K562 (cell line): Measurements from ENCODE around the gene CHMP4B. TPM values are rescaled to one million over a fixed set of nuclear protein-coding genes. Genes with fewer than 3 reads are reported as not detected.

Source experiments
- ATAC-seq: fragments of 200-7000 bp; cut with Tn5 transposase; 3 replicates; pipeline ENCODE4 v1.9.1; 2020; ENCODE audit warnings: moderate library complexity
- BruUV-seq: library from RNA; stranded (reverse); fragments of 400-500 nt; replicated peaks from 2 replicates; lab custom pipeline; 2021; lab: Mats Ljungman, UMichigan
- CTCF ChIA-PET: fragments of 300-600 bp; formaldehyde crosslinking; extraction: SDS; loops from one replicate; lab custom pipeline; 2021; ENCODE audit warnings: low intra/inter-chr PET ratio; lab: Yijun Ruan, JAX
- POLR2A ChIA-PET: fragments of 300-600, 350-650 bp; sonication (Branson Sonifier 250); formaldehyde crosslinking; extraction: SDS; loops from one replicate; lab custom pipeline; 2021; ENCODE audit warnings: antibody characterized with exemption, inconsistent platforms; lab: Yijun Ruan, JAX
- DNase-seq, 4 experiments: peaks; one replicate each; pipeline versions ENCODE4 v3.0.0 to v3.0.0-alpha.2; 2011 to 2018; ENCODE audit warnings: low spot score in 3 of 4, mixed read lengths in 3 of 4; ENCODE audit errors: extremely low read depth in 1 of 4
- FAIRE-seq: peaks from 2 replicates; lab custom pipeline; 2011; peaks lifted over from hg19 to GRCh38; lab: Jason Lieb, UNC
- H2AFZ ChIP-seq: 2 replicates; pipeline ENCODE4 v1.6.0; 2011; ENCODE audit warnings: low read depth, low read length, control low read depth, inconsistent platforms
- H3K27ac ChIP-seq: fragments of 200-600 bp; 3 replicates; pipeline ENCODE4 v1.8.0; 2011; ENCODE audit warnings: low read depth, mild to moderate bottlenecking, control low read depth, inconsistent platforms, low read length, moderate library complexity, mixed read lengths; ENCODE audit errors: extremely low read depth
- H3K27me3 ChIP-seq, 2 experiments: fragments of 300-600 bp in 1 of 2; 2 replicates in 1 of 2; 3 replicates in 1 of 2; pipeline versions ENCODE4 v1.6.0 to v1.8.0; 2011; ENCODE audit warnings: inconsistent platforms in 2 of 2, low read length in 2 of 2, mild to moderate bottlenecking in 1 of 2, mixed read lengths in 1 of 2, moderate library complexity in 1 of 2; ENCODE audit not compliant: control insufficient read depth in 2 of 2, insufficient read depth in 2 of 2
- H3K36me3 ChIP-seq: fragments of 300-600 bp; 3 replicates; pipeline ENCODE4 v1.8.0; 2011; ENCODE audit warnings: mild to moderate bottlenecking, low read length, inconsistent platforms; ENCODE audit not compliant: control insufficient read depth, insufficient read depth
- H3K4me1 ChIP-seq, 2 experiments: fragments of 200-600 bp in 1 of 2; replicated peaks in 1 of 2; 2 replicates in 1 of 2; 3 replicates in 1 of 2; pipeline versions ENCODE4 v1.5.1 to v1.8.0; 2011; ENCODE audit warnings: inconsistent platforms in 2 of 2, low read length in 2 of 2, mild to moderate bottlenecking in 1 of 2, mixed read lengths in 1 of 2, moderate library complexity in 1 of 2; ENCODE audit not compliant: control insufficient read depth in 2 of 2, insufficient read depth in 2 of 2
- H3K4me2 ChIP-seq: 2 replicates; pipeline ENCODE4 v1.6.1; 2011; ENCODE audit warnings: low read length, control low read depth, inconsistent platforms, mixed read lengths; ENCODE audit not compliant: insufficient read depth
- H3K4me3 ChIP-seq: fragments of 200-600 bp; sonication (generic), shearing (Covaris generic); 2 replicates; pipeline ENCODE4 v1.5.1; 2016; ENCODE audit warnings: control low read depth, inconsistent platforms
- H3K79me2 ChIP-seq: fragments of 200-600 bp; 3 replicates; pipeline ENCODE4 v1.8.0; 2011; ENCODE audit warnings: low read length, inconsistent platforms; ENCODE audit not compliant: control insufficient read depth, insufficient read depth
- H3K9ac ChIP-seq, 2 experiments: 2 replicates each; pipeline versions ENCODE4 v1.6.0 to v1.6.1; 2011; ENCODE audit warnings: low read depth in 2 of 2, low read length in 2 of 2, control low read depth in 1 of 2, inconsistent platforms in 1 of 2, mild to moderate bottlenecking in 1 of 2, mixed read lengths in 1 of 2; ENCODE audit not compliant: insufficient read depth in 1 of 2
- H3K9me1 ChIP-seq: one replicate; pipeline ENCODE4 v1.6.0; 2011; ENCODE audit warnings: inconsistent platforms, mild to moderate bottlenecking, low read length, moderate library complexity; ENCODE audit not compliant: control insufficient read depth, insufficient read depth
- H3K9me3 ChIP-seq: replicated peaks from 2 replicates; pipeline ENCODE4 v1.5.1; 2011; ENCODE audit warnings: low read depth, low read length, inconsistent platforms; ENCODE audit not compliant: control insufficient read depth, insufficient read depth
- H4K20me1 ChIP-seq: replicated peaks from 2 replicates; pipeline ENCODE4 v1.6.1; 2011; ENCODE audit warnings: low read length, inconsistent platforms, mixed read lengths; ENCODE audit not compliant: control insufficient read depth, insufficient read depth
- CBX1 ChIP-seq: sonication (generic); IDR thresholded peaks from 2 replicates; pipeline ENCODE4 v1.6.1; 2016; ENCODE audit warnings: antibody characterized with exemption, low read depth, mild to moderate bottlenecking
- CTBP1 ChIP-seq: fragments of 450-650 bp; IDR thresholded peaks from 2 replicates; pipeline ENCODE4 v1.6.1; 2016; ENCODE audit warnings: borderline replicate concordance
- HBP1 ChIP-seq: fragments of 450-650 bp; formaldehyde crosslinking; IDR thresholded peaks from 2 replicates; pipeline ENCODE4 v1.4.0; 2022; ENCODE audit warnings: missing genetic modification characterization
- KHSRP ChIP-seq: fragments of 450-650 bp; IDR thresholded peaks from 2 replicates; pipeline ENCODE4 v1.6.1; 2017
- MCM5 ChIP-seq: fragments of 450-650 bp; IDR thresholded peaks from 2 replicates; pipeline ENCODE4 v1.6.1; 2016; ENCODE audit warnings: low read depth
- NR2C1 ChIP-seq, 2 experiments: fragments of 450-650 bp; IDR thresholded peaks; 2 replicates each; pipeline ENCODE4 v1.6.1; 2017; ENCODE audit warnings: mild to moderate bottlenecking in 2 of 2, antibody characterized with exemption in 1 of 2, inconsistent platforms in 1 of 2, missing compliant biosample characterization in 1 of 2, missing genetic modification characterization in 1 of 2
- PHF8 ChIP-seq: fragments of 200-600 bp; sonication (generic); IDR thresholded peaks from 2 replicates; pipeline ENCODE4 v1.6.1; 2012; ENCODE audit warnings: mixed run types, mild to moderate bottlenecking, inconsistent platforms, low read length, moderate library complexity, borderline replicate concordance
- TGIF2 ChIP-seq: sonication (generic); formaldehyde crosslinking; IDR thresholded peaks from 2 replicates; pipeline ENCODE4 v1.8.1; 2022; ENCODE audit warnings: mild to moderate bottlenecking, missing genetic modification reagents, moderate library complexity
- ZHX1 ChIP-seq: fragments of 150-350 bp; conservative IDR thresholded peaks from 2 replicates; pipeline ENCODE4 v1.6.1; 2014; ENCODE audit warnings: low read length
- ZKSCAN1 ChIP-seq: fragments of 150-350 bp; IDR thresholded peaks from 2 replicates; pipeline ENCODE4 v1.6.1; 2016; ENCODE audit warnings: low read depth, low read length
- ZNF586 ChIP-seq: fragments of 450-650 bp; formaldehyde crosslinking; conservative IDR thresholded peaks from 2 replicates; pipeline ENCODE4 v1.4.0; 2020; ENCODE audit warnings: mild to moderate bottlenecking, moderate library complexity
- WGBS: fragments of 100-300 bp; shearing (Covaris generic); methylation state at CpG from one replicate; pipeline ENCODE4 v1.1.6; 2016; ENCODE audit warnings: low coverage, mixed read lengths; ENCODE audit not compliant: insufficient coverage; ENCODE audit errors: missing lambda C conversion rate; 5-methylcytosine and 5-hydroxymethylcytosine counted together
- in situ Hi-C: fragments of 300-500 bp; cut with MboI; formaldehyde crosslinking; loops from 4 replicates; pipeline ENCODE4 v1.15.0; 2018; ENCODE audit warnings: inconsistent platforms, mixed read lengths
- intact Hi-C: fragments of 100-400 bp; cut with micrococcal nuclease; formaldehyde crosslinking; loops from 2 replicates; pipeline ENCODE4 v1.14.2; 2022
- polyA plus RNA-seq, 8 experiments: library from polyadenylated mRNA; depleted of rRNA in 4 of 8; stranded (reverse) in 5 of 8; unstranded in 3 of 8; fragments of >200 nt; fragmentation: Nextera tagmentation in 2 of 8; fragmentation: Illumina TruSeq in 1 of 8; extraction: Ambion mirVana in 2 of 8; extraction: Trizol in 1 of 8; gene quantifications; 2 replicates each; pipeline versions ENCODE4 v1.2.1 to v1.2.3, GENCODE V29; 2011 to 2014; ENCODE audit warnings: inconsistent platforms in 1 of 8, missing spikeins in 1 of 8
- total RNA-seq, 7 experiments: library from RNA; depleted of rRNA in 6 of 7; stranded (reverse); fragments of >200 nt in 6 of 7; fragmentation: Illumina TruSeq in 2 of 7; extraction: Trizol in 2 of 7; gene quantifications; 2 replicates each; pipeline versions ENCODE4 v1.2.1 to v1.2.3, GENCODE V29; 2011 to 2021; ENCODE audit warnings: low replicate concordance in 1 of 7

CHMP4B gene
- total and polyA plus RNA-seq, 9 of the 15 experiments (the other 6 are each of a cell fraction or from before 2014, with no cell fraction given), result 1.8 to 64.7 (median 31.8) TPM

GRCh38 chr20:33883164-33883563 is 72.0 kb downstream of the CHMP4B start:
- WGBS, result under 1% methylated on average over 6 of the region's 6 CpGs
- Histone ChIP-seq H3K27ac (no peak overlapping the region), H3K9ac (no peak overlapping the region), H3K4me1 (no peaks in the 10 kb centered on the region), H2AFZ (no peak overlapping the region), H3K36me3 (no peaks in the 10 kb centered on the region), H3K9me3 (peaks cover 6% of the 10 kb centered on the region; the same call in 1 of the 2 replicates), H4K20me1 (0 out of 2 replicates have a peak, but pooled peaks cover 2% of the 10 kb centered on the region), H3K4me3 (no peak overlapping the region), H3K4me2 (no peak overlapping the region)
- ATAC-seq, result no peak
- intact Hi-C loops (no loop called here), in situ Hi-C loops (no loop called here)
- no TSS peak for BruUV-seq
- no peak for TF ChIP-seq CTBP1
- no peak for TF ChIP-seq TGIF2 (CRISPR knock-in tag)
- no peak for TF ChIP-seq CBX1
- no peak for TF ChIP-seq MCM5
- no peak for TF ChIP-seq ZKSCAN1
- no peak for TF ChIP-seq PHF8
- TF ChIP-seq, all 486 proteins: peak for 0
- ChIA-PET CTCF (no interaction called here), POLR2A (interaction anchor here (0.6 to 1.3 kb wide), 3 partner anchors 14 to 203 kb away, joined by 3 to 4 read pairs (median 3); no protein-coding TSS in a partner anchor)
- Histone ChIP-seq H3K9me1 (no peaks in the 10 kb centered on the region), H3K79me2 (no peaks in the 10 kb centered on the region), H3K27me3 (peaks cover 21 to 52% of the 10 kb centered on the region in 2 experiments)
- FAIRE-seq (no peak), DNase-seq (no peak)

- no peak overlapping the region for H3K27ac ChIP-seq
- POLR2A ChIA-PET, result no interaction called here
- TF ChIP-seq CTBP1 (no peak), ZHX1 (no peak), KHSRP (no peak), ZNF586 (CRISPR knock-in tag) (no peak), HBP1 (no peak), NR2C1 (IDR thresholded peaks at IDR 0.05) (no peak), NR2C1 (tag; IDR thresholded peaks at IDR 0.05) (no peak)
These were observed 73.5 kb downstream of the CHMP4B start for GRCh38 chr20:33884633-33885032.

More at GRCh38 chr20:33884633-33885032, 73.5 kb downstream of the CHMP4B start:
- H3K9me1 ChIP-seq, result no peaks in the 10 kb centered on the region
- 0 out of 2 replicates have a peak, but pooled peaks cover 2% of the 10 kb centered on the region for H4K20me1 ChIP-seq
- H3K79me2 ChIP-seq, result no peaks in the 10 kb centered on the region
- H3K4me3 ChIP-seq, result no peak overlapping the region
- FAIRE-seq (no peak), DNase-seq (no peak), ATAC-seq (no peak)
- WGBS, result 0% methylated on average over 2 of the region's 2 CpGs
- no peak overlapping the region for H2AFZ ChIP-seq
- intact Hi-C loops, result no loop called here
- peaks cover 21 to 59% of the 10 kb centered on the region in 2 experiments for H3K27me3 ChIP-seq
- no peaks in the 10 kb centered on the region for H3K4me1 ChIP-seq
- CTCF ChIA-PET, result no interaction called here
- no peaks in the 10 kb centered on the region for H3K36me3 ChIP-seq
- H3K9me3 ChIP-seq, result no peaks in the 10 kb centered on the region; the same call in 1 of the 2 replicates
- in situ Hi-C loops, result no loop called here
- no peak overlapping the region for H3K9ac ChIP-seq
- no TSS peak for BruUV-seq
- no peak overlapping the region for H3K4me2 ChIP-seq
